Subcutaneous abdominal adipose tissue (tissue), 5 donors: ENCODE measurements around the gene ISY1.
A peak's percentile ranks its signal among the peaks of the same experiment; 100 is the strongest.
"Not testable (repeated sequence)": the region's sequence is repeated elsewhere in the genome, so short reads cannot be mapped to it uniquely, and the experiment has no call there.

ENCODE experiments used
- H3K27ac ChIP-seq: one replicate; pipeline ENCODE4 v1.7.0; 2013; ENCODE audit warnings: low read depth, mild to moderate bottlenecking, inconsistent platforms, low read length, moderate library complexity
- H3K27me3 ChIP-seq, 5 donors: one replicate each; pipeline ENCODE4 v1.7.0; 2013; ENCODE audit warnings: low read length in 5 of 5, inconsistent platforms in 1 of 5; ENCODE audit not compliant: control insufficient read depth in 5 of 5, insufficient read depth in 4 of 5
- H3K36me3 ChIP-seq, 5 donors: one replicate each; pipeline ENCODE4 v1.7.0; 2013; ENCODE audit warnings: low read length in 5 of 5; ENCODE audit not compliant: control insufficient read depth in 5 of 5, insufficient read depth in 5 of 5
- H3K4me1 ChIP-seq, 5 donors: one replicate each; pipeline ENCODE4 v1.7.0; 2013; ENCODE audit warnings: low read length in 5 of 5, mild to moderate bottlenecking in 3 of 5, moderate library complexity in 1 of 5; ENCODE audit not compliant: control insufficient read depth in 5 of 5, insufficient read depth in 5 of 5
- H3K4me3 ChIP-seq, 5 donors: one replicate each; pipeline ENCODE4 v1.7.0; 2013; ENCODE audit warnings: low read length in 5 of 5, low read depth in 1 of 5
- H3K9ac ChIP-seq, 5 donors: one replicate each; pipeline ENCODE4 v1.7.0; 2013; ENCODE audit warnings: low read length in 5 of 5, mild to moderate bottlenecking in 4 of 5, moderate library complexity in 3 of 5
- H3K9me3 ChIP-seq, 5 donors: one replicate each; pipeline ENCODE4 v1.7.0; 2013; ENCODE audit warnings: low read length in 5 of 5; ENCODE audit not compliant: control insufficient read depth in 5 of 5
- donor health status: healthy.
- donor health status: healthy.
- donor health status: healthy.
- donor health status: healthy.
- donor health status: healthy.

ISY1 gene

GRCh38 chr3:129173725-129174124 is 12.9 kb upstream of the ISY1 start:
- Histone ChIP-seq H3K4me1 (peaks cover 5 to 54% (median 50%) of the 10 kb centered on the region in 5 donors), H3K36me3 (peaks cover 25 to 38% (median 31%) of the 10 kb centered on the region in 5 donors), H3K27ac (peak overlapping the region; percentile 8), H3K9ac (peak overlapping the region in 2 of 5 donors; percentile 2 to 21), H3K27me3 (no peaks in the 10 kb centered on the region), H3K4me3 (no peak overlapping the region), H3K9me3 (no peaks in the 10 kb centered on the region)

GRCh38 chr3:129173206-129173605 is 12.3 kb upstream of the ISY1 start:
- Histone ChIP-seq H3K27me3 (no peaks in the 10 kb centered on the region), H3K27ac (peak overlapping the region; percentile 8), H3K4me1 (peaks cover 3 to 50% (median 45%) of the 10 kb centered on the region in 5 donors), H3K9me3 (no peaks in the 10 kb centered on the region), H3K36me3 (peaks cover 25 to 35% (median 32%) of the 10 kb centered on the region in 5 donors), H3K4me3 (no peak overlapping the region), H3K9ac (peak overlapping the region in 1 of 5 donors; percentile 21)

GRCh38 chr3:129166579-129167332 is 5.9 kb upstream of the ISY1 start:
- no peaks in the 10 kb centered on the region for H3K27me3 ChIP-seq
- no peak overlapping the region for H3K27ac ChIP-seq
- H3K36me3 ChIP-seq = peaks cover 29 to 59% (median 51%) of the 10 kb centered on the region in 5 donors
- H3K4me1 ChIP-seq = peaks cover 0 to 8% (median 7%) of the 10 kb centered on the region in 5 donors
- H3K9me3 ChIP-seq = no peaks in the 10 kb centered on the region
- no peak overlapping the region for H3K4me3 ChIP-seq
- no peak overlapping the region for H3K9ac ChIP-seq

GRCh38 chr3:129165594-129165993 is 4.7 kb upstream of the ISY1 start:
- not testable (repeated sequence) for H3K9me3 ChIP-seq, H3K27ac ChIP-seq, H3K4me3 ChIP-seq, H3K9ac ChIP-seq, H3K27me3 ChIP-seq
- peaks cover 25 to 49% (median 41%) of the 10 kb centered on the region in 5 donors for H3K36me3 ChIP-seq
- H3K4me1 ChIP-seq = peaks cover 0 to 12% (median 8%) of the 10 kb centered on the region in 5 donors

- H3K9me3 ChIP-seq = no peaks in the 10 kb centered on the region
- peaks cover 15 to 38% (median 30%) of the 10 kb centered on the region in 5 donors for H3K36me3 ChIP-seq
- no peak overlapping the region for H3K27ac ChIP-seq
- H3K9ac ChIP-seq = no peak overlapping the region
- H3K4me3 ChIP-seq = no peak overlapping the region
- peaks cover 0 to 23% (median 19%) of the 10 kb centered on the region in 5 donors for H3K4me1 ChIP-seq
- no peaks in the 10 kb centered on the region for H3K27me3 ChIP-seq
Measured at GRCh38 chr3:129164500-129164899, 3.6 kb upstream of the ISY1 start.

GRCh38 chr3:129162729-129163579 is 2.1 kb upstream of the ISY1 start:
- Histone ChIP-seq H3K27me3 (no peaks in the 10 kb centered on the region), H3K9ac (no peak overlapping the region), H3K4me3 (no peak overlapping the region), H3K36me3 (peaks cover 14 to 38% (median 30%) of the 10 kb centered on the region in 5 donors), H3K9me3 (no peaks in the 10 kb centered on the region), H3K4me1 (peaks cover 0 to 26% (median 24%) of the 10 kb centered on the region in 5 donors), H3K27ac (no peak overlapping the region)

- peak overlapping the region; percentile 69 to 97 (median 90) for H3K9ac ChIP-seq
- peaks cover 11 to 38% (median 30%) of the 10 kb centered on the region in 5 donors for H3K36me3 ChIP-seq
Measured at GRCh38 chr3:129161860-129162271, 1.0 kb upstream of the ISY1 start.

GRCh38 chr3:129144786-129145185 is 16.1 kb downstream of the ISY1 start:
- no peaks in the 10 kb centered on the region for H3K27me3 ChIP-seq

More at GRCh38 chr3:129161860-129162271, 1.0 kb upstream of the ISY1 start:
- no peaks in the 10 kb centered on the region for H3K27me3 ChIP-seq
- peak overlapping the region; percentile 96 for H3K27ac ChIP-seq
- H3K4me1 ChIP-seq = peaks cover 0 to 26% (median 24%) of the 10 kb centered on the region in 5 donors
- no peaks in the 10 kb centered on the region for H3K9me3 ChIP-seq
- H3K4me3 ChIP-seq = peak overlapping the region; percentile 84 to 91 (median 88)

GRCh38 chr3:129141011-129141410 is 19.9 kb downstream of the ISY1 start:
- not testable (repeated sequence) for H3K4me1 ChIP-seq, H3K4me3 ChIP-seq, H3K9me3 ChIP-seq, H3K27ac ChIP-seq, H3K27me3 ChIP-seq, H3K9ac ChIP-seq
- H3K36me3 ChIP-seq = peaks cover 16 to 61% (median 43%) of the 10 kb centered on the region in 5 donors

More at GRCh38 chr3:129144786-129145185, 16.1 kb downstream of the ISY1 start:
- Histone ChIP-seq H3K4me3 (no peak overlapping the region), H3K4me1 (no peaks in the 10 kb centered on the region), H3K9me3 (no peaks in the 10 kb centered on the region), H3K36me3 (peaks cover 16 to 48% (median 31%) of the 10 kb centered on the region in 5 donors), H3K27ac (no peak overlapping the region), H3K9ac (no peak overlapping the region)

- no peaks in the 10 kb centered on the region for H3K9me3 ChIP-seq
- no peaks in the 10 kb centered on the region for H3K4me1 ChIP-seq
- peaks cover 16 to 54% (median 35%) of the 10 kb centered on the region in 5 donors for H3K36me3 ChIP-seq
Measured at GRCh38 chr3:129139911-129140310, 21.0 kb downstream of the ISY1 start.

More at GRCh38 chr3:129139911-129140310, 21.0 kb downstream of the ISY1 start:
- Histone ChIP-seq H3K9ac (no peak overlapping the region), H3K4me3 (no peak overlapping the region), H3K27ac (no peak overlapping the region), H3K27me3 (no peaks in the 10 kb centered on the region)
